Measurements from ENCODE around the gene HDAC9.

The HDAC9 gene

GRCh38 chr7:18538554-18539250 is 43.2 kb downstream of the HDAC9 start:
- no peak for TF ChIP-seq CTCF (conservative IDR thresholded peaks at IDR 0.05; ENCODE audit: control insufficient read depth, insufficient read depth, low read depth, low read length)
- H3K4me3 ChIP-seq (ENCODE audit: control insufficient read depth, low read depth, low read length): no peak overlapping the region
- DNase-seq (ENCODE audit: low read depth): no peak

- no peak for DNase-seq (ENCODE audit: low read depth)
- TF ChIP-seq CTCF (conservative IDR thresholded peaks at IDR 0.05; ENCODE audit: control insufficient read depth, insufficient read depth, low read depth, low read length): no peak
- H3K4me3 ChIP-seq (ENCODE audit: control insufficient read depth, low read depth, low read length): no peak overlapping the region
These were observed 44.8 kb downstream of the HDAC9 start for GRCh38 chr7:18540396-18540795.

- no peak overlapping the region for H3K4me3 ChIP-seq (ENCODE audit: control insufficient read depth, low read depth, low read length)
- DNase-seq (ENCODE audit: low read depth): peak; percentile 31
- TF ChIP-seq CTCF (conservative IDR thresholded peaks at IDR 0.05; ENCODE audit: control insufficient read depth, insufficient read depth, low read depth, low read length): no peak
These were observed 45.8 kb downstream of the HDAC9 start for GRCh38 chr7:18541181-18541870.

GRCh38 chr7:18541871-18542212 is 46.3 kb downstream of the HDAC9 start:
- DNase-seq (ENCODE audit: low read depth): no peak
- no peak overlapping the region for H3K4me3 ChIP-seq (ENCODE audit: control insufficient read depth, low read depth, low read length)
- TF ChIP-seq CTCF (conservative IDR thresholded peaks at IDR 0.05; ENCODE audit: control insufficient read depth, insufficient read depth, low read depth, low read length): no peak

- no peak for TF ChIP-seq CTCF (conservative IDR thresholded peaks at IDR 0.05; ENCODE audit: control insufficient read depth, insufficient read depth, low read depth, low read length)
- H3K4me3 ChIP-seq (ENCODE audit: control insufficient read depth, low read depth, low read length): no peak overlapping the region
- DNase-seq (ENCODE audit: low read depth): no peak
These were observed 51.0 kb downstream of the HDAC9 start for GRCh38 chr7:18546576-18546975.

- DNase-seq (ENCODE audit: low read depth): no peak
- no peak overlapping the region for H3K4me3 ChIP-seq (ENCODE audit: control insufficient read depth, low read depth, low read length)
- no peak for TF ChIP-seq CTCF (conservative IDR thresholded peaks at IDR 0.05; ENCODE audit: control insufficient read depth, insufficient read depth, low read depth, low read length)
These were observed 52.1 kb downstream of the HDAC9 start for GRCh38 chr7:18547509-18548187.

Measured in fibroblast of mammary gland (primary cell).